A673 (cell line): ENCODE measurements around the gene NNMT. TPM values are rescaled to one million over a fixed set of nuclear protein-coding genes. Genes with fewer than 3 reads are reported as not detected.

Source experiments
- BruUV-seq: library from RNA; stranded (reverse); fragments of 400-500 nt; replicated peaks from 2 replicates; lab custom pipeline; 2021; lab: Mats Ljungman, UMichigan
- CTCF ChIA-PET: fragments of 300-600 bp; sonication (Branson Sonifier 250); formaldehyde crosslinking; loops from one replicate; lab custom pipeline; 2022; ENCODE audit warnings: antibody characterized with exemption; lab: Charles Lee
- POLR2A ChIA-PET: fragments of 300-600 bp; sonication (Branson Sonifier 250); formaldehyde crosslinking; loops from one replicate; lab custom pipeline; 2022; ENCODE audit warnings: antibody characterized with exemption; ENCODE audit not compliant: low non-redundant PET; lab: Charles Lee
- DNase-seq: peaks from one replicate; pipeline ENCODE4 v3.0.0-alpha.2; 2015; ENCODE audit warnings: low spot score
- H3K27ac ChIP-seq: fragments of 200-600 bp; sonication (generic); 2 replicates; pipeline ENCODE4 v1.5.1; 2016; ENCODE audit warnings: mixed run types, low read depth, mild to moderate bottlenecking, mixed read lengths, antibody characterized with exemption, low read length; ENCODE audit not compliant: poor library complexity, severe bottlenecking
- H3K27me3 ChIP-seq: fragments of 200-600 bp; sonication (generic); replicated peaks from 2 replicates; pipeline ENCODE4 v1.6.1; 2017; ENCODE audit warnings: mixed run types, low read depth, mild to moderate bottlenecking, mixed read lengths, antibody characterized with exemption, low read length; ENCODE audit not compliant: insufficient read depth, poor library complexity
- H3K36me3 ChIP-seq: fragments of 200-600 bp; sonication (generic); 2 replicates; pipeline ENCODE4 v1.6.1; 2016; ENCODE audit warnings: mixed run types, mild to moderate bottlenecking, mixed read lengths, antibody characterized with exemption, low read length; ENCODE audit not compliant: insufficient read depth, poor library complexity, severe bottlenecking
- H3K4me1 ChIP-seq: fragments of 200-600 bp; sonication (generic); 2 replicates; pipeline ENCODE4 v1.6.1; 2017; ENCODE audit warnings: mixed run types, mild to moderate bottlenecking, mixed read lengths, antibody characterized with exemption, low read length; ENCODE audit not compliant: insufficient read depth, poor library complexity, severe bottlenecking
- H3K4me3 ChIP-seq: fragments of 200-600 bp; sonication (generic); 2 replicates; pipeline ENCODE4 v1.5.1; 2016; ENCODE audit warnings: low read depth, mixed run types, mild to moderate bottlenecking, mixed read lengths, low read length; ENCODE audit not compliant: poor library complexity, severe bottlenecking
- H3K9me3 ChIP-seq: fragments of 200-600 bp; sonication (generic); 2 replicates; pipeline ENCODE4 v1.6.1; 2016; ENCODE audit warnings: mixed run types, low read depth, mild to moderate bottlenecking, mixed read lengths, antibody characterized with exemption, low read length; ENCODE audit not compliant: poor library complexity, severe bottlenecking
- EZH2 ChIP-seq: fragments of 200-600 bp; sonication (generic); IDR thresholded peaks from 2 replicates; pipeline ENCODE4 v1.6.1; 2017; ENCODE audit warnings: borderline replicate concordance, low read depth, mild to moderate bottlenecking, mixed read lengths, antibody characterized with exemption, low read length; ENCODE audit not compliant: poor library complexity, severe bottlenecking
- intact Hi-C: fragments of 100-400 bp; cut with micrococcal nuclease; formaldehyde crosslinking; loops from one replicate; pipeline ENCODE4 v1.10.0; 2022; ENCODE audit not compliant: unreplicated experiment
- total RNA-seq: library from RNA; stranded (reverse); gene quantifications from 2 replicates; pipeline ENCODE4 v1.2.3, GENCODE V29; 2021
- TF ChIP-seq, protein P1 (sequence below): fragments of 300-800, 200-600 bp; sonication (generic); conservative IDR thresholded peaks from 2 replicates; pipeline ENCODE4 v1.5.1; 2017; ENCODE audit warnings: low read depth, mild to moderate bottlenecking, antibody characterized with exemption, low read length, moderate library complexity, mixed read lengths

The NNMT gene
- total RNA-seq, 1 experiment from 2014 or later, result 0.64 TPM

- Histone ChIP-seq H3K27ac (no peak overlapping the region), H3K36me3 (no peaks in the 10 kb centered on the region), H3K9me3 (no peaks in the 10 kb centered on the region), H3K27me3 (peaks cover 39% of the 10 kb centered on the region), H3K4me3 (no peak overlapping the region), H3K4me1 (no peaks in the 10 kb centered on the region)
- no TSS peak for BruUV-seq
- TF ChIP-seq EZH2, result no peak
- TF ChIP-seq, protein P1, sequence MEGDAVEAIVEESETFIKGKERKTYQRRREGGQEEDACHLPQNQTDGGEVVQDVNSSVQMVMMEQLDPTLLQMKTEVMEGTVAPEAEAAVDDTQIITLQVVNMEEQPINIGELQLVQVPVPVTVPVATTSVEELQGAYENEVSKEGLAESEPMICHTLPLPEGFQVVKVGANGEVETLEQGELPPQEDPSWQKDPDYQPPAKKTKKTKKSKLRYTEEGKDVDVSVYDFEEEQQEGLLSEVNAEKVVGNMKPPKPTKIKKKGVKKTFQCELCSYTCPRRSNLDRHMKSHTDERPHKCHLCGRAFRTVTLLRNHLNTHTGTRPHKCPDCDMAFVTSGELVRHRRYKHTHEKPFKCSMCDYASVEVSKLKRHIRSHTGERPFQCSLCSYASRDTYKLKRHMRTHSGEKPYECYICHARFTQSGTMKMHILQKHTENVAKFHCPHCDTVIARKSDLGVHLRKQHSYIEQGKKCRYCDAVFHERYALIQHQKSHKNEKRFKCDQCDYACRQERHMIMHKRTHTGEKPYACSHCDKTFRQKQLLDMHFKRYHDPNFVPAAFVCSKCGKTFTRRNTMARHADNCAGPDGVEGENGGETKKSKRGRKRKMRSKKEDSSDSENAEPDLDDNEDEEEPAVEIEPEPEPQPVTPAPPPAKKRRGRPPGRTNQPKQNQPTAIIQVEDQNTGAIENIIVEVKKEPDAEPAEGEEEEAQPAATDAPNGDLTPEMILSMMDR, result no peak
- no peak for DNase-seq
- intact Hi-C loops, result no loop called here
- ChIA-PET POLR2A (no interaction called here), CTCF (interaction anchor here (1.0 kb wide), 1 partner anchor 55 kb away, joined by 3 read pairs; no protein-coding TSS in a partner anchor)
Observed at GRCh38 chr11:114315749-114316368, 19.7 kb downstream of the NNMT start.

GRCh38 chr11:114316980-114317786, 21.0 kb downstream of the NNMT start:
- no TSS peak for BruUV-seq
- ChIA-PET CTCF (interaction anchor here (0.7 to 0.8 kb wide), 2 partner anchors 322 to 514 kb away, joined by 3 read pairs; no protein-coding TSS in a partner anchor), POLR2A (no interaction called here)
- Histone ChIP-seq H3K4me3 (no peak overlapping the region), H3K4me1 (no peaks in the 10 kb centered on the region), H3K27me3 (peaks cover 45% of the 10 kb centered on the region), H3K27ac (no peak overlapping the region), H3K36me3 (no peaks in the 10 kb centered on the region), H3K9me3 (no peaks in the 10 kb centered on the region)
- TF ChIP-seq, protein P1, result no peak
- TF ChIP-seq EZH2, result no peak
- intact Hi-C loops, result no loop called here
- no peak for DNase-seq

DNA sequence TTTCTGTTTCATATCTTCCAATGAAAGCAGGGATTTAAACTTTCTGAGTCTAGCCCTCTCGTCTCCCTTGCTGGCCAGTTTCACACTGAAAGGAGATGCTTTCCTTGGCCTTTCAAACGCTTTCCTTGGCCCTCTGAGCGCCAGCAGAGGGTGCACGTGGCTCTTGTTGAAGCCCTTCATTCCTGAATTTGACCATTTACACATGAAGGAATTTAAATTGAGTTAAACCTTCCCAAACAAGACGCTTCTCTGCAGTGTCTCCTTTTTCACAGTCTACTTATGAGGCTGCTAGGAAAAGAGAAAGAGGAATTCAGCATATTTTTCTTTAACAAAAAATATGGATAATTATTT, 21.6 kb downstream of the NNMT start:
- no peaks in the 10 kb centered on the region for H3K36me3 ChIP-seq
- no peak overlapping the region for H3K27ac ChIP-seq
- TF ChIP-seq, protein P1, result peak; percentile 55
- no peak for TF ChIP-seq EZH2
- ChIA-PET CTCF (interaction anchor here (0.7 to 0.8 kb wide), 2 partner anchors 323 to 514 kb away, joined by 3 read pairs; no protein-coding TSS in a partner anchor), POLR2A (no interaction called here)
- intact Hi-C loops, result no loop called here
- H3K4me1 ChIP-seq, result no peaks in the 10 kb centered on the region
- no peak overlapping the region for H3K4me3 ChIP-seq
- peak; percentile 43 for DNase-seq
- no TSS peak for BruUV-seq
- peaks cover 45% of the 10 kb centered on the region for H3K27me3 ChIP-seq
- H3K9me3 ChIP-seq, result no peaks in the 10 kb centered on the region
